Smooth muscle cell (in vitro differentiated cells): Measurements from ENCODE around the gene DYNC1LI1. TPM values are rescaled to one million over a fixed set of nuclear protein-coding genes. Genes with fewer than 3 reads are reported as not detected.
"Not testable (repeated sequence)": the region's sequence is repeated elsewhere in the genome, so short reads cannot be mapped to it uniquely, and the experiment has no call there.

Source experiments
- DNase-seq: peaks from one replicate; lab custom pipeline; 2025; ENCODE audit not compliant: unreplicated experiment; lab: John Stamatoyannopoulos, UW
- H2AFZ ChIP-seq: fragments of 200-600 bp; sonication (generic); 2 replicates; pipeline ENCODE4 v1.6.0; 2016; ENCODE audit warnings: antibody characterized with exemption, low read depth, mild to moderate bottlenecking
- H3F3A ChIP-seq: fragments of 200-600 bp; sonication (generic); 2 replicates; pipeline ENCODE4 v1.6.0; 2017; ENCODE audit warnings: antibody characterized with exemption, low read depth
- H3K27ac ChIP-seq: fragments of 200-600 bp; sonication (generic); 2 replicates; pipeline ENCODE4 v1.5.1; 2016; ENCODE audit warnings: low read depth, mild to moderate bottlenecking
- H3K27me3 ChIP-seq: fragments of 200-600 bp; sonication (generic); 2 replicates; pipeline ENCODE4 v1.6.1; 2016; ENCODE audit warnings: low read depth, mild to moderate bottlenecking
- H3K36me3 ChIP-seq: fragments of 200-600 bp; sonication (generic); 2 replicates; pipeline ENCODE4 v1.5.1; 2016; ENCODE audit warnings: low read depth
- H3K4me1 ChIP-seq: fragments of 200-600 bp; sonication (generic); 2 replicates; pipeline ENCODE4 v1.5.1; 2016; ENCODE audit warnings: low read depth
- H3K4me2 ChIP-seq: fragments of 200-600 bp; sonication (generic); 2 replicates; pipeline ENCODE4 v1.6.0; 2016; ENCODE audit warnings: mild to moderate bottlenecking
- H3K4me3 ChIP-seq: fragments of 200-600 bp; sonication (generic); 2 replicates; pipeline ENCODE4 v1.5.1; 2016; ENCODE audit warnings: mild to moderate bottlenecking
- H3K79me2 ChIP-seq: fragments of 200-600 bp; sonication (generic); 2 replicates; pipeline ENCODE4 v1.6.0; 2016; ENCODE audit warnings: low read depth, mild to moderate bottlenecking
- H3K9ac ChIP-seq: fragments of 200-600 bp; sonication (generic); 2 replicates; pipeline ENCODE4 v1.6.0; 2016; ENCODE audit warnings: low read depth
- H3K9me3 ChIP-seq: fragments of 200-600 bp; sonication (generic); replicated peaks from 2 replicates; pipeline ENCODE4 v1.5.1; 2016; ENCODE audit warnings: low read depth
- H4K20me1 ChIP-seq: fragments of 200-600 bp; sonication (generic); 2 replicates; pipeline ENCODE4 v1.6.0; 2016; ENCODE audit warnings: low read depth
- WGBS: methylation state at CpG from one replicate; pipeline ENCODE4 v1.1.7; 2016; ENCODE audit warnings: low lambda C conversion rate; 5-methylcytosine and 5-hydroxymethylcytosine counted together
- polyA plus RNA-seq: library from polyadenylated mRNA; unstranded; fragments of >200 nt; fragmentation: Nextera tagmentation; extraction: Ambion mirVana; gene quantifications from 2 replicates; pipeline ENCODE4 v1.2.1, GENCODE V29; 2016
- total RNA-seq: library from RNA; depleted of rRNA; stranded (reverse); fragments of >200 nt; gene quantifications from 2 replicates; pipeline ENCODE4 v1.2.3, GENCODE V29; 2014
- TF ChIP-seq, protein P1 (sequence below): fragments of 200-600 bp; sonication (generic); IDR thresholded peaks from 2 replicates; pipeline ENCODE4 v1.5.1; 2017; ENCODE audit warnings: borderline replicate concordance, mild to moderate bottlenecking, antibody characterized with exemption; ENCODE audit not compliant: insufficient read depth, poor library complexity, severe bottlenecking

DYNC1LI1 gene
- total and polyA plus RNA-seq, 2 experiments from 2014 or later: 31.0 to 72.6 TPM

- H3K9me3 ChIP-seq: no peaks in the 10 kb centered on the region
- H3K4me3 ChIP-seq: no peak overlapping the region
- no peaks in the 10 kb centered on the region for H3K27me3 ChIP-seq
- TF ChIP-seq, protein P1, sequence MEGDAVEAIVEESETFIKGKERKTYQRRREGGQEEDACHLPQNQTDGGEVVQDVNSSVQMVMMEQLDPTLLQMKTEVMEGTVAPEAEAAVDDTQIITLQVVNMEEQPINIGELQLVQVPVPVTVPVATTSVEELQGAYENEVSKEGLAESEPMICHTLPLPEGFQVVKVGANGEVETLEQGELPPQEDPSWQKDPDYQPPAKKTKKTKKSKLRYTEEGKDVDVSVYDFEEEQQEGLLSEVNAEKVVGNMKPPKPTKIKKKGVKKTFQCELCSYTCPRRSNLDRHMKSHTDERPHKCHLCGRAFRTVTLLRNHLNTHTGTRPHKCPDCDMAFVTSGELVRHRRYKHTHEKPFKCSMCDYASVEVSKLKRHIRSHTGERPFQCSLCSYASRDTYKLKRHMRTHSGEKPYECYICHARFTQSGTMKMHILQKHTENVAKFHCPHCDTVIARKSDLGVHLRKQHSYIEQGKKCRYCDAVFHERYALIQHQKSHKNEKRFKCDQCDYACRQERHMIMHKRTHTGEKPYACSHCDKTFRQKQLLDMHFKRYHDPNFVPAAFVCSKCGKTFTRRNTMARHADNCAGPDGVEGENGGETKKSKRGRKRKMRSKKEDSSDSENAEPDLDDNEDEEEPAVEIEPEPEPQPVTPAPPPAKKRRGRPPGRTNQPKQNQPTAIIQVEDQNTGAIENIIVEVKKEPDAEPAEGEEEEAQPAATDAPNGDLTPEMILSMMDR: no peak
- no peak for DNase-seq
- H3K4me2 ChIP-seq: no peak overlapping the region
- H2AFZ ChIP-seq: no peak overlapping the region
- no peaks in the 10 kb centered on the region for H3K79me2 ChIP-seq
- no peak overlapping the region for H3K9ac ChIP-seq
- no peaks in the 10 kb centered on the region for H3K4me1 ChIP-seq
- no peak overlapping the region for H3K27ac ChIP-seq
- H3F3A ChIP-seq: no peaks in the 10 kb centered on the region
- H4K20me1 ChIP-seq: no peaks in the 10 kb centered on the region
- peaks cover 30% of the 10 kb centered on the region for H3K36me3 ChIP-seq
These were observed 44.9 kb downstream of the DYNC1LI1 start for GRCh38 chr3:32525720-32526119.

DNA sequence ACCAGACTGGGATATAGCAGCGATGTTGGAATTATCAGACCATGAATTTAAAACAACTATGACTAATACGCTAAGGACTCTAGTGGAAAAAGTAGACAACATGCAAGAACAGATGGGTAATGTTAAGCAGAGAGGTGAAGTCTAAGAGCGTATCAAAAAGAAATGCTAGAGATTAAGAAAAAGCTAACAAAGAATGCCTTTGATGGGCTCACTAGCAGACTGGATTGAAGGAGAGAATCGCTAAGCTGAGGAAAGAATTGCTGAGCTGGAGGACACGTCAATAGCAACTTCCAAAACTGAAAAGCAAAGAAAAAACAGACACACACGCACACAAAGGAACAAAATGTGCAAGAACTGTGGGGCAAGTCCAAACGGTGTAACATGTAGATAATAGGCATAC lies 48.0 kb downstream of the DYNC1LI1 start:
- no peaks in the 10 kb centered on the region for H3F3A ChIP-seq
- no peak overlapping the region for H3K4me3 ChIP-seq
- H3K27me3 ChIP-seq: no peaks in the 10 kb centered on the region
- H4K20me1 ChIP-seq: no peaks in the 10 kb centered on the region
- no peak overlapping the region for H3K9ac ChIP-seq
- H3K36me3 ChIP-seq: peaks cover 17% of the 10 kb centered on the region
- H2AFZ ChIP-seq: no peak overlapping the region
- H3K4me1 ChIP-seq: no peaks in the 10 kb centered on the region
- no peak for DNase-seq
- H3K4me2 ChIP-seq: peak overlapping the region; percentile 52
- H3K79me2 ChIP-seq: no peaks in the 10 kb centered on the region
- no peaks in the 10 kb centered on the region for H3K9me3 ChIP-seq
- TF ChIP-seq, protein P1: no peak
- 28% methylated on average over 7 of the region's 7 CpGs for WGBS
- H3K27ac ChIP-seq: peak overlapping the region; percentile 76

DNA sequence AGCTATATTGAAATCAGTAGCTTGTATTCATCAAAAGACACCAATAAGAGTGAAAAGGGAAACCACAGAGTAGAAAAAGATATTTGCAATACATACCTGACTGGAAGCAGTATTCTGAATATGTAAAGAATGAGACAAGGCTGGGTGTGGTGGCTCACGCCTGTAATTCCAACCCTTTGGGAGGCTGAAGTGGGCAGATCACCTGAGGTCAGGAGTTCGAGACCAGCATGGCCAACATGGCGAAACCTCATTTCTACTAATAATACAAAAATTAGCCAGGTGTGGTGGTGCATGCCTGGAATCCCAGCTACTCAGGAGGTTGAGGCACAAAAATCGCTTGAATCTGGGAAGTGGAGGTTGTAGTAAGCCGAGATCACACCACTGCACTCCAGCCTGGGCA lies 51.7 kb downstream of the DYNC1LI1 start:
- H3K4me1 ChIP-seq, H3F3A ChIP-seq, H3K4me2 ChIP-seq, H3K27me3 ChIP-seq, H3K4me3 ChIP-seq, DNase-seq, H3K27ac ChIP-seq, H3K79me2 ChIP-seq, H3K9me3 ChIP-seq, H2AFZ ChIP-seq, H4K20me1 ChIP-seq, H3K9ac ChIP-seq, H3K36me3 ChIP-seq: not testable (repeated sequence)
- 99% methylated on average over 5 of the region's 5 CpGs for WGBS

DNA sequence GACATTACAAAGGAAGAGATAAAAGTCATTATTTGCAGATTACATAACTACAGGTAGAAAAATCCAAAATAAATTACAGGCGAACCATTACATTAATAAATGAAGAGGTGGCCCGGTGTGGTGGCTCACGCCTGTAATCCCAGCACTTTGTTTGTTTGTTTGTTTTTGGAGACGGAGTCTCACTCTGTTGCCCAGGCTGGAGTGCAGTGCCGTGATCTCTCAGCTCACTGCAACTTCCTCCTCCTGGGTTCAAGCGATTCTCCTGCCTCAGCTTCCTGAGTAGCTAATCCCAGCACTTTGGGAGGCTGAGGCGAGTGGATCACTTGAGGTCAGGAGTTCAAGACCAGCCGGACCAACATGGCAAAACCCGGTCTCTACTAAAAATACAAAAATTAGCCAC lies 53.9 kb downstream of the DYNC1LI1 start:
- H3F3A ChIP-seq, H3K79me2 ChIP-seq, H3K27ac ChIP-seq, H2AFZ ChIP-seq, H3K4me2 ChIP-seq, H3K36me3 ChIP-seq, H3K27me3 ChIP-seq, H3K9me3 ChIP-seq, H4K20me1 ChIP-seq, H3K9ac ChIP-seq, DNase-seq, H3K4me3 ChIP-seq, H3K4me1 ChIP-seq: not testable (repeated sequence)
- 94% methylated on average over 9 of the region's 9 CpGs for WGBS

DNA sequence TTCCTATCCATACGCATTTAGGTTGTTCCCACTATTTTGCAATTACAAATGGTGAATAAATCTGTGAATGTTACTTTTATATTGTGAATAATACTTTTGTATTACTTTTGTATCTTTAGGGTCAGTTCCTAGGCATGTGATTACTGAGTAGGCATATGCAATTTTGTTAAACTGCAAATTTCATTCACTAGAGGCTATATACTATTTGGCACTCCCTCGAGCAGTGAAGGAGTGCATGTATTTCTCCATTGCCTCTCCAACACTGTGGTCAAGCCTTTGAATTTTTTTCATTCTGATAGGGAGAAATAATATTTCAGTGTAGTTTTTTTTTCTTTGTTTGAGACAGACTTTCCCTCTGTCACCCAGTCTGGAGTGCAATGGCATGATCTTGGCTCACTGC lies 59.7 kb downstream of the DYNC1LI1 start:
- no peaks in the 10 kb centered on the region for H4K20me1 ChIP-seq
- no peaks in the 10 kb centered on the region for H3K27me3 ChIP-seq
- no peak overlapping the region for H3K27ac ChIP-seq
- H3K79me2 ChIP-seq: no peaks in the 10 kb centered on the region
- H3K9me3 ChIP-seq: no peaks in the 10 kb centered on the region
- H3K9ac ChIP-seq: no peak overlapping the region
- H3K4me1 ChIP-seq: no peaks in the 10 kb centered on the region
- H3K36me3 ChIP-seq: no peaks in the 10 kb centered on the region
- no peak overlapping the region for H2AFZ ChIP-seq
- H3F3A ChIP-seq: no peaks in the 10 kb centered on the region
- no peak overlapping the region for H3K4me2 ChIP-seq
- DNase-seq: no peak
- H3K4me3 ChIP-seq: no peak overlapping the region
- TF ChIP-seq, protein P1: no peak
- WGBS: 95% methylated on average over 2 of the region's 2 CpGs
